GM23338 (cell line): ENCODE data around the gene USF2. TPM values are rescaled to one million over a fixed set of nuclear protein-coding genes. Genes with fewer than 3 reads are reported as not detected.

Experiments
- ATAC-seq: fragments of 200-7000 bp; cut with Tn5 transposase; 3 replicates; pipeline ENCODE4 v1.9.1; 2020
- DNase-seq: peaks from one replicate; pipeline ENCODE4 v3.0.0-alpha.2; 2015; ENCODE audit warnings: low spot score
- H2AFZ ChIP-seq: fragments of 200-600 bp; sonication (generic); 2 replicates; pipeline ENCODE4 v1.8.0; 2016; ENCODE audit warnings: antibody characterized with exemption, mild to moderate bottlenecking, moderate library complexity
- H3F3A ChIP-seq: fragments of 200-600 bp; sonication (generic); replicated peaks from 2 replicates; pipeline ENCODE4 v1.8.0; 2017; ENCODE audit warnings: antibody characterized with exemption, mixed run types, low read depth
- H3K27ac ChIP-seq: fragments of 200-600 bp; sonication (generic); 2 replicates; pipeline ENCODE4 v1.6.1; 2016; ENCODE audit warnings: low read depth
- H3K27me3 ChIP-seq: fragments of 200-600 bp; sonication (generic); 2 replicates; pipeline ENCODE4 v1.8.0; 2016; ENCODE audit warnings: mild to moderate bottlenecking, mixed run types, moderate library complexity; ENCODE audit not compliant: insufficient read depth
- H3K36me3 ChIP-seq: fragments of 200-600 bp; sonication (generic); 2 replicates; pipeline ENCODE4 v1.8.0; 2016; ENCODE audit warnings: mild to moderate bottlenecking; ENCODE audit not compliant: insufficient read depth
- H3K4me1 ChIP-seq: fragments of 200-600 bp; sonication (generic); 2 replicates; pipeline ENCODE4 v1.8.0; 2016; ENCODE audit warnings: mild to moderate bottlenecking, moderate library complexity; ENCODE audit not compliant: insufficient read depth
- H3K4me2 ChIP-seq: fragments of 200-600 bp; sonication (generic); 2 replicates; pipeline ENCODE4 v1.7.1; 2017; ENCODE audit warnings: mixed run types
- H3K4me3 ChIP-seq: fragments of 200-600 bp; sonication (generic); 2 replicates; pipeline ENCODE4 v1.6.1; 2016; ENCODE audit warnings: mixed run types
- H3K79me2 ChIP-seq: fragments of 200-600 bp; sonication (generic); replicated peaks from 2 replicates; pipeline ENCODE4 v1.8.0; 2017; ENCODE audit warnings: mild to moderate bottlenecking; ENCODE audit not compliant: insufficient read depth
- H3K9me2 ChIP-seq: fragments of 200-600 bp; sonication (generic); 2 replicates; pipeline ENCODE4 v1.8.0; 2017; ENCODE audit not compliant: insufficient read depth
- H4K20me1 ChIP-seq: fragments of 200-600 bp; sonication (generic); replicated peaks from 2 replicates; pipeline ENCODE4 v1.8.0; 2017; ENCODE audit warnings: mild to moderate bottlenecking; ENCODE audit not compliant: insufficient read depth
- H3K27ac Mint-ChIP-seq: 2 replicates; pipeline ENCODE4 v1.8.0; 2020; ENCODE audit warnings: inconsistent platforms, mild to moderate bottlenecking, moderate library complexity, mixed read lengths
- H3K27me3 Mint-ChIP-seq: 3 replicates; pipeline ENCODE4 v1.8.0; 2022; ENCODE audit warnings: low read depth, mild to moderate bottlenecking, moderate library complexity, mixed read lengths, inconsistent platforms; ENCODE audit not compliant: insufficient read depth, poor library complexity
- H3K36me3 Mint-ChIP-seq: 3 replicates; pipeline ENCODE4 v1.8.0; 2021; ENCODE audit warnings: low read depth, mild to moderate bottlenecking, inconsistent platforms, moderate library complexity, mixed read lengths
- H3K4me1 Mint-ChIP-seq: 3 replicates; pipeline ENCODE4 v1.8.0; 2020; ENCODE audit warnings: mild to moderate bottlenecking, inconsistent platforms, mixed read lengths
- H3K4me3 Mint-ChIP-seq: 3 replicates; pipeline ENCODE4 v1.8.0; 2021; ENCODE audit warnings: moderate library complexity, mild to moderate bottlenecking, inconsistent platforms, mixed read lengths
- H3K9me3 Mint-ChIP-seq: 3 replicates; pipeline ENCODE4 v1.8.0; 2020; ENCODE audit warnings: moderate library complexity, mild to moderate bottlenecking, inconsistent platforms, mixed read lengths
- CREB1 ChIP-seq: fragments of 250-450 bp; sonication (Bioruptor Pico); IDR thresholded peaks from 2 replicates; pipeline ENCODE4 v1.5.0; 2020; ENCODE audit warnings: low read depth, mild to moderate bottlenecking, moderate library complexity
- CTCF ChIP-seq, 2 experiments: fragments of 200-600 bp in 1 of 2; sonication (generic) in 1 of 2; conservative IDR thresholded peaks; 2 replicates each; pipeline versions ENCODE4 v1.5.1 to v1.6.1; 2016 to 2017; ENCODE audit warnings: antibody characterized with exemption in 2 of 2, low read depth in 2 of 2, mild to moderate bottlenecking in 2 of 2, moderate library complexity in 1 of 2
- ETS1 ChIP-seq: IDR thresholded peaks from 2 replicates; pipeline ENCODE4 v1.6.1; 2016; ENCODE audit warnings: antibody characterized with exemption
- EZH2phosphoT487 ChIP-seq: fragments of 200-600 bp; sonication (generic); IDR thresholded peaks from one replicate; pipeline ENCODE4 v1.8.1; 2018; ENCODE audit warnings: antibody characterized with exemption; ENCODE audit not compliant: unreplicated experiment
- JUNB ChIP-seq: IDR thresholded peaks from one replicate; pipeline ENCODE4 v1.6.1; 2016; ENCODE audit warnings: antibody characterized with exemption; ENCODE audit not compliant: unreplicated experiment
- NANOG ChIP-seq: IDR thresholded peaks from 2 replicates; pipeline ENCODE4 v1.6.1; 2016; ENCODE audit warnings: antibody characterized with exemption, borderline replicate concordance
- POLR2AphosphoS5 ChIP-seq: IDR thresholded peaks from 2 replicates; pipeline ENCODE4 v1.6.1; 2016; ENCODE audit warnings: antibody characterized with exemption, low read depth
- STAT1 ChIP-seq: IDR thresholded peaks from one replicate; pipeline ENCODE4 v1.6.1; 2016; ENCODE audit warnings: antibody characterized with exemption; ENCODE audit not compliant: unreplicated experiment
- ZNF114 ChIP-seq: fragments of 250-450 bp; sonication (Bioruptor Pico); IDR thresholded peaks from 2 replicates; pipeline ENCODE4 v1.5.0; 2020; ENCODE audit warnings: mild to moderate bottlenecking, moderate library complexity
- ZNF331 ChIP-seq: fragments of 250-450 bp; sonication (Bioruptor Pico); IDR thresholded peaks from 2 replicates; pipeline ENCODE4 v1.5.0; 2020; ENCODE audit warnings: low read depth, mild to moderate bottlenecking, moderate library complexity
- polyA plus RNA-seq: library from polyadenylated mRNA; unstranded; fragments of >200 nt; fragmentation: Nextera tagmentation; extraction: Ambion mirVana; gene quantifications from 2 replicates; pipeline ENCODE4 v1.2.1, GENCODE V29; 2016
- total RNA-seq: library from RNA; depleted of rRNA; stranded (reverse); fragments of >200 nt; shearing (Covaris generic); gene quantifications from 2 replicates; pipeline ENCODE4 v1.2.3, GENCODE V29; 2014

USF2 gene
- total and polyA plus RNA-seq, 2 experiments from 2014 or later: 28.9 to 60.5 TPM

GRCh38 chr19:35273686-35274259 lies 5.0 kb downstream of the USF2 start:
- Histone ChIP-seq H3K4me3 (no peak overlapping the region), H3F3A (0 out of 2 replicates have a peak, but pooled peaks cover 2% of the 10 kb centered on the region), H3K79me2 (no peaks in the 10 kb centered on the region), H3K4me1 (peaks cover 7% of the 10 kb centered on the region; the same call in 1 of the 2 replicates), H4K20me1 (peaks cover 5% of the 10 kb centered on the region; the same call in 1 of the 2 replicates), H3K27me3 (no peaks in the 10 kb centered on the region), H3K27ac (no peak overlapping the region), H3K9me2 (no peaks in the 10 kb centered on the region), H2AFZ (no peak overlapping the region), H3K36me3 (peaks cover 7% of the 10 kb centered on the region), H3K4me2 (no peak overlapping the region)
- H3K4me3 Mint-ChIP-seq: no peak overlapping the region
- H3K4me1 Mint-ChIP-seq: no peaks in the 10 kb centered on the region; the same call in 1 of the 3 replicates
- no peaks in the 10 kb centered on the region; the same call in 2 of the 3 replicates for H3K9me3 Mint-ChIP-seq
- peaks cover 63% of the 10 kb centered on the region for H3K36me3 Mint-ChIP-seq
- peaks cover 17% of the 10 kb centered on the region for H3K27me3 Mint-ChIP-seq
- no peak overlapping the region for H3K27ac Mint-ChIP-seq
- DNase-seq (no peak), ATAC-seq (no peak)
- TF ChIP-seq CTCF (conservative IDR thresholded peaks at IDR 0.05; ENCODE audit: low read depth in 2 of 2) (no peak), NANOG (no peak), ETS1 (no peak), STAT1 (no peak), EZH2phosphoT487 (no peak), ZNF331 (no peak), ZNF114 (CRISPR knock-in tag) (no peak), POLR2AphosphoS5 (no peak), CREB1 (CRISPR knock-in tag) (no peak), JUNB (no peak)

GRCh38 chr19:35274323-35274722 lies 5.6 kb downstream of the USF2 start:
- no peak overlapping the region for H3K27ac ChIP-seq
- no peak overlapping the region for H3K27ac Mint-ChIP-seq
- H4K20me1 ChIP-seq: peaks cover 5% of the 10 kb centered on the region; the same call in 1 of the 2 replicates
- peaks cover 65% of the 10 kb centered on the region for H3K36me3 Mint-ChIP-seq
- H3F3A ChIP-seq: 0 out of 2 replicates have a peak, but pooled peaks cover 2% of the 10 kb centered on the region
- H3K9me3 Mint-ChIP-seq: no peaks in the 10 kb centered on the region; the same call in 2 of the 3 replicates
- no peak overlapping the region for H3K4me2 ChIP-seq
- DNase-seq (no peak), ATAC-seq (no peak)
- no peaks in the 10 kb centered on the region for H3K27me3 ChIP-seq
- H3K4me3 Mint-ChIP-seq: no peak overlapping the region
- no peaks in the 10 kb centered on the region for H3K79me2 ChIP-seq
- peaks cover 7% of the 10 kb centered on the region for H3K36me3 ChIP-seq
- H2AFZ ChIP-seq: no peak overlapping the region
- peaks cover 7% of the 10 kb centered on the region; the same call in 1 of the 2 replicates for H3K4me1 ChIP-seq
- H3K4me1 Mint-ChIP-seq: no peaks in the 10 kb centered on the region; the same call in 1 of the 3 replicates
- H3K4me3 ChIP-seq: no peak overlapping the region
- no peaks in the 10 kb centered on the region for H3K9me2 ChIP-seq
- H3K27me3 Mint-ChIP-seq: peaks cover 17% of the 10 kb centered on the region
- TF ChIP-seq CREB1 (CRISPR knock-in tag) (no peak), CTCF (conservative IDR thresholded peaks at IDR 0.05; ENCODE audit: low read depth in 2 of 2) (no peak), NANOG (no peak), ETS1 (no peak)
